ENCODE data around the gene EYA3. TPM values are rescaled to one million over a fixed set of nuclear protein-coding genes. Genes with fewer than 3 reads are reported as not detected.

Gene EYA3
- total RNA-seq, 1 experiment from 2014 or later = 32.7 TPM

DNA sequence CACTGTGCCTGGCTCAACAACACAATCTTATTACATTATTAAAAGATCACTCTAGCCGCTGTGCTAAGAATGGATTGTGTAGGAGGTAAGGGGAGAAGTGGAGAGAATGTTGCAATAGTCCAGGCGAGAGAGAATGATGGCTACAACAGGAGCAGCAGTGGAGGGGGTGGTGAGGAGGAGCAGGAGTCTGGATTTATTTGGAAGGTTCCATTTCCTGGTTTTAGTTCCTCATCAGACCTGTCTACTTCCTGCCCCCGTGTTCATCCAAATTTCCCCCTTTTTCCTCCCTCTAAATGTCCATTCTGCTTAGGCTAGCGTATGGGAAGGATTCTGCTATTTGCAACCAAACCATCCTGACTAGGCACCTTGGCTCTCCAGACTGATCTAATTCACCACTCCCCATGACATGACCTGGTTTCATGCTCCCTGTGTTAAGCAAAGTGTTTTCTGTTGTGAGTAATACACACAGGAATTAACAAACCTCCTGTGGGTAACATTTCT, 35.1 kb upstream of the EYA3 start:
- Mint-ChIP-seq H3K9me3 (no peaks in the 10 kb centered on the region; a peak in 2 of 5 replicates), H3K27me3 (ENCODE audit: low read depth) (peaks cover 11% of the 10 kb centered on the region), H3K4me1 (0 out of 4 replicates have a peak, but pooled peaks cover 0 to 2% of the 10 kb centered on the region in 2 experiments), H3K36me3 (ENCODE audit: insufficient read depth in 1 of 3, low read depth in 3 of 3) (no peaks in the 10 kb centered on the region), H3K4me3 (no peak overlapping the region), H3K27ac (no peak overlapping the region; a peak in 2 of 7 replicates)
- Histone ChIP-seq H3K14ac (ENCODE audit: insufficient read depth, low read length) (no peak overlapping the region), H3K4ac (ENCODE audit: low read depth, low read length) (no peak overlapping the region), H4K91ac (ENCODE audit: insufficient read length, low read depth, low read length) (no peak overlapping the region), H3K9me3 (ENCODE audit: control insufficient read depth, low read depth, low read length) (no peaks in the 10 kb centered on the region), H3K4me2 (ENCODE audit: insufficient read depth, insufficient read length, low read length) (no peak overlapping the region), H4K8ac (replicated peaks; ENCODE audit: insufficient read length, low read depth, low read length) (no peak overlapping the region), H3K9ac (ENCODE audit: extremely low read depth, insufficient read length, low read length) (no peak overlapping the region), H2BK5ac (ENCODE audit: insufficient read length, low read length) (no peak overlapping the region), H2AFZ (ENCODE audit: low read length) (no peak overlapping the region), H3K27me3 (ENCODE audit: insufficient read depth, low read length) (no peaks in the 10 kb centered on the region), H3K79me2 (ENCODE audit: insufficient read depth, low read length) (no peaks in the 10 kb centered on the region), H3K23ac (ENCODE audit: insufficient read length, low read depth, low read length) (no peak overlapping the region), H3K4me1 (ENCODE audit: insufficient read depth, low read length) (no peaks in the 10 kb centered on the region), H2BK12ac (ENCODE audit: insufficient read length, low read depth, low read length) (no peak overlapping the region), H2BK120ac (ENCODE audit: low read depth, low read length, poor library complexity, severe bottlenecking) (no peak overlapping the region), H4K20me1 (ENCODE audit: control insufficient read depth, insufficient read depth, insufficient read length) (no peaks in the 10 kb centered on the region), H3K27ac (ENCODE audit: insufficient read length, low read depth, low read length) (no peak overlapping the region), H3K56ac (ENCODE audit: insufficient read length, low read depth, low read length) (no peak overlapping the region), H3K79me1 (ENCODE audit: insufficient read depth, low read depth, low read length, poor library complexity, severe bottlenecking) (no peaks in the 10 kb centered on the region), H3K23me2 (ENCODE audit: insufficient read length, low read depth, low read length, poor library complexity, severe bottlenecking) (no peaks in the 10 kb centered on the region), H2BK15ac (ENCODE audit: low read depth, low read length) (no peak overlapping the region), H4K5ac (ENCODE audit: insufficient read length, low read depth, low read length) (no peak overlapping the region), H3T11ph (ENCODE audit: low read length) (no peak overlapping the region), H3K18ac (ENCODE audit: insufficient read length, low read depth, low read length) (no peak overlapping the region), H2AK5ac (ENCODE audit: insufficient read length, low read length) (no peak overlapping the region), H2BK20ac (ENCODE audit: low read depth, low read length, poor library complexity, severe bottlenecking) (no peak overlapping the region)
- DNase-seq = no peak
- no CpG with 5 or more reads among the region's 4 CpGs for WGBS (ENCODE audit: extremely low coverage, insufficient read length, low lambda C conversion rate)
- TF ChIP-seq, protein P1, sequence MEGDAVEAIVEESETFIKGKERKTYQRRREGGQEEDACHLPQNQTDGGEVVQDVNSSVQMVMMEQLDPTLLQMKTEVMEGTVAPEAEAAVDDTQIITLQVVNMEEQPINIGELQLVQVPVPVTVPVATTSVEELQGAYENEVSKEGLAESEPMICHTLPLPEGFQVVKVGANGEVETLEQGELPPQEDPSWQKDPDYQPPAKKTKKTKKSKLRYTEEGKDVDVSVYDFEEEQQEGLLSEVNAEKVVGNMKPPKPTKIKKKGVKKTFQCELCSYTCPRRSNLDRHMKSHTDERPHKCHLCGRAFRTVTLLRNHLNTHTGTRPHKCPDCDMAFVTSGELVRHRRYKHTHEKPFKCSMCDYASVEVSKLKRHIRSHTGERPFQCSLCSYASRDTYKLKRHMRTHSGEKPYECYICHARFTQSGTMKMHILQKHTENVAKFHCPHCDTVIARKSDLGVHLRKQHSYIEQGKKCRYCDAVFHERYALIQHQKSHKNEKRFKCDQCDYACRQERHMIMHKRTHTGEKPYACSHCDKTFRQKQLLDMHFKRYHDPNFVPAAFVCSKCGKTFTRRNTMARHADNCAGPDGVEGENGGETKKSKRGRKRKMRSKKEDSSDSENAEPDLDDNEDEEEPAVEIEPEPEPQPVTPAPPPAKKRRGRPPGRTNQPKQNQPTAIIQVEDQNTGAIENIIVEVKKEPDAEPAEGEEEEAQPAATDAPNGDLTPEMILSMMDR (conservative IDR thresholded peaks at IDR 0.05) = no peak

All from H9 (cell line).